H9 (cell line): ENCODE results near the gene ACOT7. TPM values are rescaled to one million over a fixed set of nuclear protein-coding genes. Genes with fewer than 3 reads are reported as not detected.

Experiments used
- DNase-seq: peaks from one replicate; pipeline ENCODE4 v3.0.0-alpha.2; 2017
- H2AFZ ChIP-seq: one replicate; pipeline ENCODE4 v1.6.1; 2013; ENCODE audit warnings: mild to moderate bottlenecking, low read length, control low read depth, moderate library complexity
- H2AK5ac ChIP-seq: 2 replicates; pipeline ENCODE4 v1.6.1; 2013; ENCODE audit warnings: low read length, control low read depth, mixed read lengths; ENCODE audit not compliant: insufficient read length
- H2BK120ac ChIP-seq: one replicate; pipeline ENCODE4 v1.6.1; 2013; ENCODE audit warnings: low read depth, mild to moderate bottlenecking, low read length, control low read depth, inconsistent platforms; ENCODE audit not compliant: poor library complexity, severe bottlenecking
- H2BK12ac ChIP-seq: 2 replicates; pipeline ENCODE4 v1.6.1; 2013; ENCODE audit warnings: low read length, control low read depth, mixed read lengths, low read depth; ENCODE audit not compliant: insufficient read length
- H2BK15ac ChIP-seq: 2 replicates; pipeline ENCODE4 v1.6.1; 2013; ENCODE audit warnings: low read depth, low read length, control low read depth
- H2BK20ac ChIP-seq: one replicate; pipeline ENCODE4 v1.6.1; 2013; ENCODE audit warnings: low read depth, mild to moderate bottlenecking, low read length, control low read depth, inconsistent platforms; ENCODE audit not compliant: poor library complexity, severe bottlenecking
- H2BK5ac ChIP-seq: 2 replicates; pipeline ENCODE4 v1.6.1; 2013; ENCODE audit warnings: low read length, control low read depth, mixed read lengths; ENCODE audit not compliant: insufficient read length
- H3K14ac ChIP-seq: 2 replicates; pipeline ENCODE4 v1.6.1; 2013; ENCODE audit warnings: low read length, control low read depth; ENCODE audit not compliant: insufficient read depth
- H3K18ac ChIP-seq: 2 replicates; pipeline ENCODE4 v1.6.1; 2013; ENCODE audit warnings: low read depth, mild to moderate bottlenecking, mixed read lengths, low read length, control low read depth; ENCODE audit not compliant: insufficient read length
- H3K23ac ChIP-seq: 2 replicates; pipeline ENCODE4 v1.6.1; 2013; ENCODE audit warnings: low read length, control low read depth, mixed read lengths, low read depth; ENCODE audit not compliant: insufficient read length
- H3K23me2 ChIP-seq: 2 replicates; pipeline ENCODE4 v1.6.1; 2013; ENCODE audit warnings: low read depth, mild to moderate bottlenecking, mixed read lengths, low read length, control low read depth; ENCODE audit not compliant: insufficient read length, poor library complexity, severe bottlenecking
- H3K27ac ChIP-seq: 2 replicates; pipeline ENCODE4 v1.5.1; 2013; ENCODE audit warnings: low read length, control low read depth, mixed read lengths, low read depth; ENCODE audit not compliant: insufficient read length
- H3K27me3 ChIP-seq: 2 replicates; pipeline ENCODE4 v1.6.1; 2013; ENCODE audit warnings: low read length, control low read depth, inconsistent platforms; ENCODE audit not compliant: insufficient read depth
- H3K4ac ChIP-seq: 2 replicates; pipeline ENCODE4 v1.6.1; 2013; ENCODE audit warnings: low read depth, mild to moderate bottlenecking, control low read depth, inconsistent platforms, low read length, moderate library complexity
- H3K4me1 ChIP-seq: 2 replicates; pipeline ENCODE4 v1.6.1; 2013; ENCODE audit warnings: low read length, control low read depth, inconsistent platforms; ENCODE audit not compliant: insufficient read depth
- H3K4me2 ChIP-seq: 2 replicates; pipeline ENCODE4 v1.6.1; 2013; ENCODE audit warnings: low read length, control low read depth, mixed read lengths; ENCODE audit not compliant: insufficient read length, insufficient read depth
- H3K56ac ChIP-seq: 2 replicates; pipeline ENCODE4 v1.6.1; 2013; ENCODE audit warnings: low read depth, mild to moderate bottlenecking, mixed read lengths, low read length, control low read depth; ENCODE audit not compliant: insufficient read length
- H3K79me1 ChIP-seq: 2 replicates; pipeline ENCODE4 v1.6.1; 2013; ENCODE audit warnings: low read depth, mild to moderate bottlenecking, moderate library complexity, low read length, control low read depth, inconsistent platforms; ENCODE audit not compliant: insufficient read depth, poor library complexity, severe bottlenecking
- H3K79me2 ChIP-seq: 2 replicates; pipeline ENCODE4 v1.6.1; 2013; ENCODE audit warnings: low read length, control low read depth, inconsistent platforms; ENCODE audit not compliant: insufficient read depth
- H3K9ac ChIP-seq: 2 replicates; pipeline ENCODE4 v1.6.1; 2013; ENCODE audit warnings: low read length, control low read depth, mixed read lengths; ENCODE audit not compliant: insufficient read length; ENCODE audit errors: extremely low read depth
- H3K9me3 ChIP-seq: one replicate; pipeline ENCODE4 v1.6.1; 2013; ENCODE audit warnings: low read depth, low read length, inconsistent platforms; ENCODE audit not compliant: control insufficient read depth
- H3T11ph ChIP-seq: one replicate; pipeline ENCODE4 v1.6.1; 2013; ENCODE audit warnings: mild to moderate bottlenecking, low read length, control low read depth, inconsistent platforms
- H4K20me1 ChIP-seq: one replicate; pipeline ENCODE4 v1.6.1; 2013; ENCODE audit not compliant: control insufficient read depth, insufficient read length, insufficient read depth
- H4K5ac ChIP-seq: 2 replicates; pipeline ENCODE4 v1.6.1; 2013; ENCODE audit warnings: low read depth, mild to moderate bottlenecking, mixed read lengths, low read length, control low read depth; ENCODE audit not compliant: insufficient read length
- H4K8ac ChIP-seq: replicated peaks from 2 replicates; pipeline ENCODE4 v1.6.1; 2013; ENCODE audit warnings: low read length, control low read depth, mixed read lengths, low read depth; ENCODE audit not compliant: insufficient read length
- H4K91ac ChIP-seq: 2 replicates; pipeline ENCODE4 v1.6.1; 2013; ENCODE audit warnings: low read depth, mild to moderate bottlenecking, moderate library complexity, mixed read lengths, low read length, control low read depth; ENCODE audit not compliant: insufficient read length
- H3K27ac Mint-ChIP-seq, 3 experiments: 2 replicates in 2 of 3; 3 replicates in 1 of 3; pipeline ENCODE4 v1.8.0; 2020 to 2021; ENCODE audit warnings: mixed read lengths in 3 of 3, mild to moderate bottlenecking in 1 of 3, moderate library complexity in 1 of 3
- H3K27me3 Mint-ChIP-seq: 2 replicates; pipeline ENCODE4 v1.8.0; 2021; ENCODE audit warnings: low read depth, mild to moderate bottlenecking, moderate library complexity, mixed read lengths
- H3K36me3 Mint-ChIP-seq, 3 experiments: 2 replicates in 2 of 3; 3 replicates in 1 of 3; pipeline ENCODE4 v1.8.0; 2020 to 2021; ENCODE audit warnings: low read depth in 3 of 3, mixed read lengths in 3 of 3; ENCODE audit not compliant: insufficient read depth in 1 of 3
- H3K4me1 Mint-ChIP-seq, 2 experiments: 2 replicates each; pipeline ENCODE4 v1.8.0; 2020; ENCODE audit warnings: mixed read lengths in 2 of 2
- H3K4me3 Mint-ChIP-seq, 2 experiments: 2 replicates in 1 of 2; 3 replicates in 1 of 2; pipeline ENCODE4 v1.8.0; 2020 to 2021; ENCODE audit warnings: mild to moderate bottlenecking in 2 of 2, mixed read lengths in 2 of 2, moderate library complexity in 1 of 2
- H3K9me3 Mint-ChIP-seq, 2 experiments: 2 replicates in 1 of 2; 3 replicates in 1 of 2; pipeline ENCODE4 v1.8.0; 2020; ENCODE audit warnings: mild to moderate bottlenecking in 2 of 2, mixed read lengths in 2 of 2, moderate library complexity in 1 of 2
- WGBS: extraction: QIAGEN DNeasy Blood & Tissue Kit; methylation state at CpG from one replicate; pipeline ENCODE4 v1.1.7; 2013; ENCODE audit warnings: missing lambda C conversion rate, low lambda C conversion rate, mixed read lengths; ENCODE audit not compliant: insufficient read length; ENCODE audit errors: extremely low coverage; 5-methylcytosine and 5-hydroxymethylcytosine counted together
- total RNA-seq: library from RNA; stranded (reverse); gene quantifications from 2 replicates; pipeline ENCODE4 v1.2.1, GENCODE V29; 2021
- TF ChIP-seq, protein P1 (sequence below): fragments of 200-600 bp; sonication (generic); conservative IDR thresholded peaks from 3 replicates; pipeline ENCODE4 v1.8.0; 2021; ENCODE audit warnings: antibody characterized with exemption, mild to moderate bottlenecking

ACOT7 gene
- total RNA-seq, 1 experiment from 2014 or later, result 87.4 TPM

DNA sequence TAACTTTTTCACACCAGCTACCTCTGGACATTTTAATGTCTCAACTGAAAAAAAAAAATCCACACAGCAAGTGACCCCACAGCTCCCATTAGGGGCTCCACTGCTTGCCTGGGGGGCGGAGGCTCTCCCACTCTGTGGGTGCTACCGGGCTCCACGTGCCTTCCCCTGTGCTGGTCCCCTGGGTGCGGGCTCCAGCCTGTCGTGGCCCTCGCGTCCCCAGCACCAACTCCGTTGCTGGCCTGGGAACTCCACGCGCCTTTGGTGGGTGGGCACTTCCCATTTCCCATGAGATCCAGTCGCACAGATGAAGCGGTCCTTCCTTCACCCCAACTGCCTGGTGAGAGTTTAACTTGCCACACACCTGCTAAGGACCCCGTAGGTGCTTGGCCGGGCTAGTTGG lies 105.5 kb downstream of the ACOT7 start:
- Histone ChIP-seq H3K9ac (no peak overlapping the region), H3K27me3 (no peaks in the 10 kb centered on the region), H2AFZ (no peak overlapping the region), H3K79me1 (no peaks in the 10 kb centered on the region), H3K18ac (no peak overlapping the region), H3K23me2 (no peaks in the 10 kb centered on the region), H3K4ac (no peak overlapping the region), H2BK20ac (no peak overlapping the region), H2BK5ac (no peak overlapping the region), H2AK5ac (no peak overlapping the region), H2BK15ac (no peak overlapping the region), H2BK12ac (no peak overlapping the region), H4K5ac (no peak overlapping the region), H2BK120ac (no peak overlapping the region), H3K4me2 (no peak overlapping the region), H4K8ac (no peak overlapping the region), H3K79me2 (no peaks in the 10 kb centered on the region), H3K9me3 (no peaks in the 10 kb centered on the region), H3K56ac (no peak overlapping the region), H3K14ac (no peak overlapping the region), H3K23ac (no peak overlapping the region), H4K91ac (no peak overlapping the region), H3T11ph (no peak overlapping the region), H3K4me1 (no peaks in the 10 kb centered on the region), H3K27ac (no peak overlapping the region), H4K20me1 (no peaks in the 10 kb centered on the region)
- no peaks in the 10 kb centered on the region for H3K27me3 Mint-ChIP-seq
- no peak for DNase-seq
- H3K36me3 Mint-ChIP-seq, result peaks cover 1 to 9% (median 8%) of the 10 kb centered on the region in 3 experiments; a peak in 6 of 7 replicates
- no CpG with 5 or more reads among the region's 14 CpGs for WGBS
- peak overlapping the region in 2 of 3 experiments; percentile 36 to 79; a peak in 3 of 7 replicates for H3K27ac Mint-ChIP-seq
- H3K4me1 Mint-ChIP-seq, result no peaks in the 10 kb centered on the region
- H3K9me3 Mint-ChIP-seq, result no peaks in the 10 kb centered on the region
- TF ChIP-seq, protein P1, sequence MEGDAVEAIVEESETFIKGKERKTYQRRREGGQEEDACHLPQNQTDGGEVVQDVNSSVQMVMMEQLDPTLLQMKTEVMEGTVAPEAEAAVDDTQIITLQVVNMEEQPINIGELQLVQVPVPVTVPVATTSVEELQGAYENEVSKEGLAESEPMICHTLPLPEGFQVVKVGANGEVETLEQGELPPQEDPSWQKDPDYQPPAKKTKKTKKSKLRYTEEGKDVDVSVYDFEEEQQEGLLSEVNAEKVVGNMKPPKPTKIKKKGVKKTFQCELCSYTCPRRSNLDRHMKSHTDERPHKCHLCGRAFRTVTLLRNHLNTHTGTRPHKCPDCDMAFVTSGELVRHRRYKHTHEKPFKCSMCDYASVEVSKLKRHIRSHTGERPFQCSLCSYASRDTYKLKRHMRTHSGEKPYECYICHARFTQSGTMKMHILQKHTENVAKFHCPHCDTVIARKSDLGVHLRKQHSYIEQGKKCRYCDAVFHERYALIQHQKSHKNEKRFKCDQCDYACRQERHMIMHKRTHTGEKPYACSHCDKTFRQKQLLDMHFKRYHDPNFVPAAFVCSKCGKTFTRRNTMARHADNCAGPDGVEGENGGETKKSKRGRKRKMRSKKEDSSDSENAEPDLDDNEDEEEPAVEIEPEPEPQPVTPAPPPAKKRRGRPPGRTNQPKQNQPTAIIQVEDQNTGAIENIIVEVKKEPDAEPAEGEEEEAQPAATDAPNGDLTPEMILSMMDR, result no peak
- no peak overlapping the region; a peak in 1 of 5 replicates for H3K4me3 Mint-ChIP-seq
